GM12878 (cell line): ENCODE data around the gene LY6G5C. TPM values are rescaled to one million over a fixed set of nuclear protein-coding genes. Genes with fewer than 3 reads are reported as not detected.

ENCODE experiments used
- BACH1 ChIP-seq: fragments of 450-650 bp; IDR thresholded peaks from 2 replicates; pipeline ENCODE4 v1.6.1; 2017; ENCODE audit warnings: mild to moderate bottlenecking, borderline replicate concordance
- BHLHE40 ChIP-seq, 2 experiments: fragments of 450-650 bp in 1 of 2; IDR thresholded peaks; 2 replicates each; pipeline ENCODE4 v1.6.1; 2011 to 2017; ENCODE audit warnings: low read depth in 2 of 2, borderline replicate concordance in 1 of 2, improper control_type of control experiment in 1 of 2, low read length in 1 of 2, mild to moderate bottlenecking in 1 of 2
- CBX3 ChIP-seq: fragments of 200-600 bp; sonication (generic); IDR thresholded peaks from 2 replicates; pipeline ENCODE4 v1.6.1; 2016; ENCODE audit warnings: low read depth, borderline replicate concordance
- CREB1 ChIP-seq: IDR thresholded peaks from 2 replicates; pipeline ENCODE4 v1.6.1; 2012; ENCODE audit warnings: low read depth, mild to moderate bottlenecking, inconsistent platforms
- CREM ChIP-seq: IDR thresholded peaks from 2 replicates; pipeline ENCODE4 v1.6.1; 2014; ENCODE audit warnings: antibody characterized with exemption, low read depth
- DPF2 ChIP-seq: fragments of 450-650 bp; IDR thresholded peaks from 2 replicates; pipeline ENCODE4 v1.6.1; 2017; ENCODE audit warnings: mild to moderate bottlenecking
- ELK1 ChIP-seq: IDR thresholded peaks from 2 replicates; pipeline ENCODE4 v1.6.1; 2012; ENCODE audit warnings: low read depth, low read length, improper control_type of control experiment
- KDM1A ChIP-seq: fragments of 200-600 bp; sonication (generic); IDR thresholded peaks from 2 replicates; pipeline ENCODE4 v1.6.1; 2016; ENCODE audit warnings: borderline replicate concordance
- KLF5 ChIP-seq: fragments of 450-650 bp; IDR thresholded peaks from 2 replicates; pipeline ENCODE4 v1.6.1; 2014; ENCODE audit warnings: mild to moderate bottlenecking; ENCODE audit not compliant: partially characterized antibody
- NBN ChIP-seq: fragments of 450-650 bp; IDR thresholded peaks from 2 replicates; pipeline ENCODE4 v1.6.1; 2016
- NFIC ChIP-seq: IDR thresholded peaks from 2 replicates; pipeline ENCODE4 v1.6.1; 2012; ENCODE audit warnings: low read depth, mild to moderate bottlenecking, inconsistent platforms, low read length, moderate library complexity
- NFXL1 ChIP-seq: fragments of 450-650 bp; IDR thresholded peaks from 2 replicates; pipeline ENCODE4 v1.6.1; 2017; ENCODE audit warnings: antibody characterized with exemption, mild to moderate bottlenecking, borderline replicate concordance
- NKRF ChIP-seq: fragments of 450-650 bp; conservative IDR thresholded peaks from 2 replicates; pipeline ENCODE4 v1.6.1; 2017; ENCODE audit warnings: mild to moderate bottlenecking, moderate library complexity
- NR2C1 ChIP-seq: fragments of 450-650 bp; IDR thresholded peaks from 2 replicates; pipeline ENCODE4 v1.6.1; 2017; ENCODE audit warnings: antibody characterized with exemption, mild to moderate bottlenecking, moderate library complexity
- PML ChIP-seq: IDR thresholded peaks from 2 replicates; pipeline ENCODE4 v1.6.1; 2012; ENCODE audit warnings: low read length, inconsistent platforms
- RAD21 ChIP-seq: IDR thresholded peaks from 2 replicates; pipeline ENCODE4 v1.6.1; 2011; ENCODE audit warnings: mild to moderate bottlenecking, low read depth, low read length, moderate library complexity; ENCODE audit not compliant: insufficient read depth
- RCOR1 ChIP-seq: conservative IDR thresholded peaks from 2 replicates; pipeline ENCODE4 v1.6.1; 2012; ENCODE audit warnings: low read depth, low read length, improper control_type of control experiment
- RUNX3 ChIP-seq: IDR thresholded peaks from 2 replicates; pipeline ENCODE4 v1.6.1; 2012; ENCODE audit warnings: low read length, inconsistent platforms
- SIX5 ChIP-seq: IDR thresholded peaks from 2 replicates; pipeline ENCODE4 v1.6.1; 2011; ENCODE audit warnings: mild to moderate bottlenecking, low read depth, low read length, moderate library complexity; ENCODE audit not compliant: severe bottlenecking
- SMAD1 ChIP-seq: fragments of 450-650 bp; IDR thresholded peaks from 2 replicates; pipeline ENCODE4 v1.6.1; 2018; ENCODE audit warnings: mild to moderate bottlenecking, low read depth; ENCODE audit not compliant: partially characterized antibody
- TAF1 ChIP-seq: IDR thresholded peaks from 2 replicates; pipeline ENCODE4 v1.6.1; 2011; ENCODE audit warnings: mild to moderate bottlenecking, low read depth, low read length, borderline replicate concordance
- TCF7 ChIP-seq: IDR thresholded peaks from 2 replicates; pipeline ENCODE4 v1.6.1; 2014; ENCODE audit warnings: antibody characterized with exemption, borderline replicate concordance
- USF2 ChIP-seq: IDR thresholded peaks from 2 replicates; pipeline ENCODE4 v1.6.1; 2011; ENCODE audit warnings: low read depth, low read length, improper control_type of control experiment, borderline replicate concordance
- WRNIP1 ChIP-seq: IDR thresholded peaks from 2 replicates; pipeline ENCODE4 v1.6.1; 2011; ENCODE audit warnings: low read depth, low read length, improper control_type of control experiment, borderline replicate concordance
- ZBED1 ChIP-seq: IDR thresholded peaks from 2 replicates; pipeline ENCODE4 v1.6.1; 2016; ENCODE audit warnings: borderline replicate concordance
- ZNF217 ChIP-seq: fragments of 450-650 bp; IDR thresholded peaks from 2 replicates; pipeline ENCODE4 v1.6.1; 2017; ENCODE audit warnings: antibody characterized with exemption, mild to moderate bottlenecking
- ZNF274 ChIP-seq: IDR thresholded peaks from one replicate; pipeline ENCODE4 v1.8.0; 2011; ENCODE audit not compliant: insufficient read length, insufficient read depth
- ZNF622 ChIP-seq: fragments of 450-650 bp; IDR thresholded peaks from 2 replicates; pipeline ENCODE4 v1.6.1; 2017; ENCODE audit warnings: mild to moderate bottlenecking, inconsistent platforms
- polyA plus RNA-seq, 11 experiments: library from polyadenylated mRNA; depleted of rRNA in 4 of 11; unstranded in 6 of 11; stranded (reverse) in 5 of 11; fragments of >200 nt; fragmentation: Nextera tagmentation in 4 of 11; fragmentation: Illumina TruSeq in 1 of 11; extraction: Ambion mirVana in 4 of 11; extraction: Trizol in 1 of 11; gene quantifications; 1 replicate in 1 of 11; 2 replicates in 10 of 11; pipeline versions ENCODE4 v1.2.1 to v1.2.3, GENCODE V29; 2011 to 2016; ENCODE audit warnings: inconsistent platforms in 2 of 11, missing spikeins in 2 of 11, low read depth in 1 of 11
- total RNA-seq, 4 experiments: library from RNA; depleted of rRNA in 3 of 4; stranded (reverse); fragments of >200 nt in 3 of 4; fragmentation: Illumina TruSeq in 1 of 4; extraction: Trizol in 1 of 4; gene quantifications; 2 replicates each; pipeline versions ENCODE4 v1.2.1 to v1.2.3, GENCODE V29; 2013 to 2021

Gene LY6G5C
- total and polyA plus RNA-seq, 10 of the 15 experiments (the other 5 are each of a cell fraction or from before 2014, with no cell fraction given), result 0.76 to 6.1 (median 1.7) TPM

- TF ChIP-seq ZNF217 (no peak), ELK1 (peak; percentile 89), NFXL1 (no peak), ZNF274 (no peak), TCF7 (peak; percentile 39; the same call in 1 of the 2 replicates), CBX3 (no peak), ZBED1 (peak; percentile 49; the same call in 1 of the 2 replicates), BHLHE40 (IDR thresholded peaks at IDR 0.05; ENCODE audit: borderline replicate concordance in 1 of 2, low read depth in 2 of 2, low read length in 1 of 2) (peak; percentile 86), NFIC (peak; percentile 74; the same call in 1 of the 2 replicates), WRNIP1 (no peak), PML (peak; percentile 95; the same call in 1 of the 2 replicates), KLF5 (peak; percentile 47), CREM (no peak), NR2C1 (peak; percentile 79; the same call in 1 of the 2 replicates), RCOR1 (0 out of 2 replicates have a peak, but pooled peaks have one; percentile 30), ZNF622 (no peak), SIX5 (peak; percentile 0), DPF2 (peak; percentile 26), USF2 (no peak; the same call in 1 of the 2 replicates), NKRF (peak; percentile 62; the same call in 1 of the 2 replicates), BACH1 (no peak), TAF1 (peak; percentile 68; the same call in 1 of the 2 replicates), KDM1A (no peak), RUNX3 (peak; percentile 83), CREB1 (peak; percentile 8; the same call in 1 of the 2 replicates), NBN (peak; percentile 36), SMAD1 (no peak), RAD21 (no peak)
These were observed 27.7 kb downstream of the LY6G5C start (continued) for GRCh38 chr6:31652925-31653724.
